MM.1S (cell line): ENCODE data around the gene PRKAG2.

ENCODE experiments used
- DNase-seq: peaks from one replicate; pipeline ENCODE4 v3.0.0-alpha.2; 2015
- H2AFZ ChIP-seq: fragments of 300-600 bp; sonication (generic); 2 replicates; pipeline ENCODE4 v1.6.0; 2016; ENCODE audit warnings: antibody characterized with exemption, low read length
- H3F3A ChIP-seq: fragments of 300-600 bp; sonication (generic); 2 replicates; pipeline ENCODE4 v1.6.1; 2016; ENCODE audit warnings: mild to moderate bottlenecking, antibody characterized with exemption, low read length, moderate library complexity, mixed read lengths; ENCODE audit not compliant: insufficient read depth
- H3K27ac ChIP-seq: fragments of 300-600 bp; sonication (generic); 2 replicates; pipeline ENCODE4 v1.5.1; 2016; ENCODE audit warnings: mild to moderate bottlenecking, low read length
- H3K27me3 ChIP-seq: fragments of 300-600 bp; sonication (generic); replicated peaks from 2 replicates; pipeline ENCODE4 v1.6.0; 2016; ENCODE audit warnings: low read length; ENCODE audit not compliant: insufficient read depth
- H3K36me3 ChIP-seq: fragments of 300-600 bp; sonication (generic); replicated peaks from 2 replicates; pipeline ENCODE4 v1.6.1; 2016; ENCODE audit warnings: mild to moderate bottlenecking, low read length, mixed read lengths; ENCODE audit not compliant: insufficient read depth
- H3K4me1 ChIP-seq: fragments of 300-600 bp; sonication (generic); 2 replicates; pipeline ENCODE4 v1.6.1; 2016; ENCODE audit warnings: low read length, mixed read lengths
- H3K4me2 ChIP-seq: fragments of 300-600 bp; sonication (generic); 2 replicates; pipeline ENCODE4 v1.6.0; 2016; ENCODE audit warnings: low read depth, low read length
- H3K4me3 ChIP-seq: fragments of 300-600 bp; sonication (generic); 2 replicates; pipeline ENCODE4 v1.5.1; 2016; ENCODE audit warnings: low read length, mixed read lengths
- H3K79me2 ChIP-seq: fragments of 300-600 bp; sonication (generic); 2 replicates; pipeline ENCODE4 v1.6.1; 2016; ENCODE audit warnings: mixed run types, low read length, mixed read lengths
- H3K9ac ChIP-seq: fragments of 300-600 bp; sonication (generic); 2 replicates; pipeline ENCODE4 v1.6.1; 2016; ENCODE audit warnings: low read length, mixed read lengths
- H3K9me2 ChIP-seq: fragments of 300-600 bp; sonication (generic); replicated peaks from 2 replicates; pipeline ENCODE4 v1.6.1; 2016; ENCODE audit warnings: mild to moderate bottlenecking, low read length, mixed read lengths; ENCODE audit not compliant: insufficient read depth
- H3K9me3 ChIP-seq: fragments of 300-600 bp; sonication (generic); replicated peaks from 2 replicates; pipeline ENCODE4 v1.6.1; 2016; ENCODE audit warnings: mild to moderate bottlenecking, low read length, mixed read lengths; ENCODE audit not compliant: insufficient read depth
- H4K20me1 ChIP-seq: fragments of 300-600 bp; sonication (generic); 2 replicates; pipeline ENCODE4 v1.6.1; 2016; ENCODE audit warnings: mild to moderate bottlenecking, low read length, moderate library complexity, mixed read lengths; ENCODE audit not compliant: insufficient read depth
- CTCF ChIP-seq: fragments of 300-600 bp; sonication (generic); IDR thresholded peaks from 2 replicates; pipeline ENCODE4 v1.5.1; 2016; ENCODE audit warnings: antibody characterized with exemption, low read length, mixed read lengths
- EZH2 ChIP-seq: fragments of 300-600 bp; sonication (generic); optimal IDR thresholded peaks from 2 replicates; pipeline ENCODE3; 2017; ENCODE audit warnings: low read depth, mild to moderate bottlenecking, antibody characterized with exemption, low read length, mixed read lengths
- EZH2phosphoT487 ChIP-seq: fragments of 300-600 bp; sonication (generic); IDR thresholded peaks from 2 replicates; pipeline ENCODE4 v1.6.1; 2018; ENCODE audit warnings: antibody characterized with exemption, low read length

PRKAG2 gene

DNA sequence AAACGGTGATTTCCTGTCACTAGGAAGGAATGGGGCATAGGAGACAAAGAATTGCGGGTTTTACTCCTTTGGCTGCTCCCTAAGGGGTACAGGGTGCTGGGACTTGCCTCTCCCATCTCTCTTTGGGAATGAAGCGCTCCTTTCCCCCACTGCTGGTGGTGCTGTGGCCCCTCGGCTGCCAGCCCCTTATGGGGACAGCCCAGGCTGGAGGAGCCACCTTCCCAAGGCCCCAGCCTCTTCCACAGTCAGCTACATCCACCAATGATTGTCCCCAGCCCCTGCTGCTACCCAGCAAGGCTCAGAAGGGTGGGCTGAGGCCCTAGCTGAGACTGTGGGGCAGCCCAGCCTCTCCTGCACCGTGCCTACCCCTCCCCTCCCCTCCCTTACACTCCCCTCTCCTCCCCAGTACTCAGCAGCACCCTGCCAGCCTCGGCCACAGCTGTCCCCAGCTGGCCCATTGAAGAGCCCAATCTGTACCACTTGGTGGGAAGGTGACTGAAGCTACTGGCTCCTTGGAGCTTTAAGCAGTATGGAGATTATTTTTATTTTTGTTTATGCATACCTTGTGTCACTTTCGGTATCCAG lies 19.0 kb downstream of the PRKAG2 start:
- no peak for DNase-seq
- no peaks in the 10 kb centered on the region for H3K36me3 ChIP-seq

GRCh38 chr7:151857412-151857811 lies 19.5 kb downstream of the PRKAG2 start:
- TF ChIP-seq EZH2phosphoT487 (no peak), EZH2 (no peak), CTCF (no peak)
- no peaks in the 10 kb centered on the region for H3K79me2 ChIP-seq
- H3F3A ChIP-seq, result no peaks in the 10 kb centered on the region
- DNase-seq, result no peak
- no peak overlapping the region for H3K9ac ChIP-seq
- no peaks in the 10 kb centered on the region for H3K36me3 ChIP-seq
- peaks cover 75% of the 10 kb centered on the region for H3K27me3 ChIP-seq
- no peaks in the 10 kb centered on the region for H3K9me3 ChIP-seq
- no peak overlapping the region for H3K4me2 ChIP-seq
- H2AFZ ChIP-seq, result no peak overlapping the region
- no peaks in the 10 kb centered on the region for H4K20me1 ChIP-seq
- no peak overlapping the region for H3K27ac ChIP-seq
- H3K4me3 ChIP-seq, result no peak overlapping the region
- no peaks in the 10 kb centered on the region for H3K9me2 ChIP-seq
- H3K4me1 ChIP-seq, result no peaks in the 10 kb centered on the region

More for the DNA sequence above, 19.0 kb downstream of the PRKAG2 start:
- no peak overlapping the region for H2AFZ ChIP-seq
- no peak overlapping the region for H3K27ac ChIP-seq
- no peaks in the 10 kb centered on the region for H3K79me2 ChIP-seq
- H4K20me1 ChIP-seq, result no peaks in the 10 kb centered on the region
- no peaks in the 10 kb centered on the region for H3K9me2 ChIP-seq
- H3K9me3 ChIP-seq, result no peaks in the 10 kb centered on the region
- H3K4me1 ChIP-seq, result no peaks in the 10 kb centered on the region
- TF ChIP-seq EZH2phosphoT487 (no peak), EZH2 (no peak), CTCF (no peak)
- H3K4me2 ChIP-seq, result no peak overlapping the region
- H3K9ac ChIP-seq, result no peak overlapping the region
- no peak overlapping the region for H3K4me3 ChIP-seq
- H3F3A ChIP-seq, result no peaks in the 10 kb centered on the region
- peaks cover 78% of the 10 kb centered on the region for H3K27me3 ChIP-seq

DNA sequence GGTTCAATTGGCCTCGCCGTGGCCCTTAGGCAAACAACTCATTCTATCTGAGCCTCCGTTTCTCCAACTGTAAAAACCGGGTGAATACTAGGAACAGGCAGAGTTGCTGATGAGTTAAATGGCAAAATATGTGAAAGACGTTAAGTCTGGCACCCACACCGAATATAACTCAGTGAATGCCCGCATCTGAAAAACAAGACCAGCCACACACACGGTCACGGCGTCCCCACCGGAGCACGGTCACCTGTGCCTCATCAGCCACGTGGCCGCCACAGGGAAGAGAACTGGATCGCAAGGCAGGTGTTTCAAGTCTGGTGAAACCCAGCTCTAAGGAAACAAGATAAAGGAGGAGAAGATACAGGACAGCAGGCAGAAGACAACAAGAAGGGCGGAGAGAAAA lies 20.4 kb downstream of the PRKAG2 start:
- TF ChIP-seq EZH2phosphoT487, result no peak
- TF ChIP-seq CTCF, result no peak
- TF ChIP-seq EZH2, result no peak
- DNase-seq, result no peak
- Histone ChIP-seq H3K79me2 (no peaks in the 10 kb centered on the region), H3K36me3 (no peaks in the 10 kb centered on the region), H3K27ac (no peak overlapping the region), H3K9ac (no peak overlapping the region), H4K20me1 (no peaks in the 10 kb centered on the region), H3K9me2 (no peaks in the 10 kb centered on the region), H3F3A (no peaks in the 10 kb centered on the region), H3K9me3 (no peaks in the 10 kb centered on the region), H2AFZ (no peak overlapping the region), H3K4me1 (no peaks in the 10 kb centered on the region), H3K27me3 (peaks cover 66% of the 10 kb centered on the region), H3K4me2 (no peak overlapping the region), H3K4me3 (no peak overlapping the region)
